GM19463 (cell line): ENCODE data around the gene CTNNA1.

Experiments used
- ATAC-seq: cut with Tn5 transposase; IDR thresholded peaks from one replicate; pipeline ENCODE4 v1.9.1; 2021; ENCODE audit warnings: mild to moderate bottlenecking, moderate library complexity; ENCODE audit not compliant: unreplicated experiment

Gene CTNNA1

GRCh38 chr5:138979684-138980280, 226.6 kb downstream of the CTNNA1 start:
- no peak for ATAC-seq

DNA sequence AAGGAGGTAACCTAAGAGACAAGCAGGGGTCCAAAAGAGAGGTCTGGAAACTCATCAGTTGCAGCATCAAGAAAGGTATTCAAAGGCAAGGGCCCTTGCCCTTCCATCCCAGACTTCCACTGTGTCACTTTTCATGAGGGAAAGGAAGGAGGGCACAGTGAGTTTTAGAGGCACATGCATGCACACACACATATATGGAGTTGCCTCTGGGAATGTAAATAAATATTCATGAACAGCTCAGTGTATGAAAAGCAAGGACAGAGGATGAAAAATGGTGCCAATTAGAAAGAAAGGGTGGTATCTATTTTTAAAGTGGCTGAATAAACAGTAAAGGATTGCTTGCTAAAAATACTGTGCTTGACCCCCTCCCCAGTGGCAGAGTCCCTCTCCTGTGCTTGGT, 227.2 kb downstream of the CTNNA1 start:
- no peak for ATAC-seq

- no peak for ATAC-seq
Observed at GRCh38 chr5:138981131-138981530, 227.9 kb downstream of the CTNNA1 start.

- ATAC-seq, result no peak
Observed at GRCh38 chr5:138981586-138981985, 228.4 kb downstream of the CTNNA1 start.

GRCh38 chr5:138983984-138984383, 230.8 kb downstream of the CTNNA1 start:
- no peak for ATAC-seq
